HG03066 (cell line): Measurements from ENCODE around the gene SSH2.

Experiments
- ATAC-seq: cut with Tn5 transposase; IDR thresholded peaks from one replicate; pipeline ENCODE4 v1.9.1; 2021; ENCODE audit warnings: low read depth; ENCODE audit not compliant: unreplicated experiment

SSH2 gene

DNA sequence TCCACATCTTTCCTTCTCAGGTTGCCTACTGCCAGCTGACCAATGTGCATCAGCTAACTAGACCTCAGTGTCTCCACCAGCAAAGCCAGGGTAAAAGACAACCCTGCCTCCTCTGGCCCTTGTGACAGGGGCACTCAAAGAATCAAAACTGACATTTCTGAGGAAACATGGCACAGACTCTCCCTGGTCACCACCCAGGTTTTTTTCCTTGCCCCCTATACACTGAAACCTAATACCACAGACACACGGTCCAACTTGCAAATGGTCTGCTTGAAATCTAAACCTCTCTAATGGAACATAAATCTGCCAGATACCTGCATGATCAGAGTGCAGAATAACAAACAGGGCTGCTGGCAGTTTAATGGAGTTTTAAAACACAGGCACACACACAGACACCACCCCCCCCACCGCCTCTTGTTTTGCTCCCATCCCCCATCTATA, 287.8 kb downstream of the SSH2 start:
- ATAC-seq = no peak

DNA sequence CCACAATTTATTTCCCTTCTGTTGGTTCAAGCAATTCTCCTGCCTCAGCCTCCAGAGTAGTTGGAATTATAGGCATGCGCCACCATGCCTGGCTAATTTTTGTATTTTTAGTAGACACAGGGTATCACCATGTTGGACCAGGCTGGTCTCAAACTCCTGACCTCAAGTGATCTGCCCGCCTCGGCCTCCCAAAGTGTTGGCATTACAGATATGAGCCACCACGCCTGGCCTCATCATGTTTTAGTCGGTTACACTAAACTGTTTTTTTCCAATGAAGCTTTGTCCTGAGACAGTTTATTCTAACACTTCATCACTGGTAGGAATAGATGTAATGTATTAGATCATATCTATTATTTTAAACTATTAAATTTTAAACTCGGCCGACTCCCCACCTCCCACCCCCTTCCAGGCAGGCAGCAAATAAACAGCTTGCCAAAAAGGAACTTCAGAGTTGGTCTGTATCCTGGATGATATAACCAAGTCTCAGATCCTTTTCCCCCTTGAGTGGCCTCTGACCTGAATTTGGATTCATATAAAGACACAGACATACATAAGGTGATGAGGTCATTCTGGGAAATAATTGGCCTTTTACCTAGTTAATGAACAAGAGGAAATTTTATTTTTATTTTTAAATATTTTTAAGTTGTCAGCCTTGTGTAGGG, 288.9 kb downstream of the SSH2 start:
- ATAC-seq = no peak

GRCh38 chr17:29640413-29640812, 289.6 kb downstream of the SSH2 start:
- no peak for ATAC-seq

DNA sequence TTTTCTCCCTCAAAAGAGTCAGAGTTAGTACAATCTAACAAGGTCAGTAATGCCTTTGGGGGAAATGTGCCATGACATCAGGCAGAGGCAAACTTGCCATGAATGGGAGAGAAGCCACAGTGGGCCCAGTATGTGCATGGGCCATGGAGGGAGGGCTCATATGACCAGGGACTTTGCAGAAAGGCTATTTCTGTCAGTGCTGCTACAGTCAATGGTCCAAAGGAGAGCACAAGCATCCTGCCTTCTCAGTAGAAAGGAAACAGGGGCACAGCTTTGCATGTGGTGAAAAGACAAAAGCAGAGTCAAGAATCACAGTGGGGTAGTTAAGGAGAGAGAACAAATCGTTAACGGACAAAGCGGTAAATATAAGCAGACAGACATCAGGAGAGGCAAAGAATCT, 296.1 kb downstream of the SSH2 start:
- ATAC-seq = no peak

DNA sequence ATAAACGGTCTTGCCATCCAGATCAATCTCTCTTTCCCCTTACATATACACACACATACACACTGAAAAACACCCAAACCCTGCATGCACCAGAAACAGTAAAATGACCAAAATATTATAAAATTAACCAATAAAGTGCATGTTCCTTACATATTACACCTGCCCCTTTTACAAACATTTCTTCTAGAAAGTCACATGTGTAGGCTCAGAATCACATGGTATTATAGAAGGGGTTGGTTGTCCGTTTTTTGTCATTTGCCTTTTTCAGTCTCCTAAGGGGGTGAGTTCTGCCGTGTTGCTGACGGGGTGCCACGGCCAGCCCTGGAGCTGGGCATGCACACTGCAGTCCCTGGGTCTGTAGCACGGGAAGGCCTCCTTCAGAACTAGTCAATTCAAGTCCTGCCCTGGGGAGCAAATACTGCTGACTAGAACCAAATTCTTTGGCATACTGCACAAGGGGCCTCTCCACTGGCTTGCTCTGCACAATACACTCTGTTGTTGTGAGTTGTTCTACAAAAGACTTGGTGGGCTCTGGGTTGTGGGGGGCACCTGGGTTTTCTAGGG, 299.3 kb downstream of the SSH2 start:
- ATAC-seq = no peak

DNA sequence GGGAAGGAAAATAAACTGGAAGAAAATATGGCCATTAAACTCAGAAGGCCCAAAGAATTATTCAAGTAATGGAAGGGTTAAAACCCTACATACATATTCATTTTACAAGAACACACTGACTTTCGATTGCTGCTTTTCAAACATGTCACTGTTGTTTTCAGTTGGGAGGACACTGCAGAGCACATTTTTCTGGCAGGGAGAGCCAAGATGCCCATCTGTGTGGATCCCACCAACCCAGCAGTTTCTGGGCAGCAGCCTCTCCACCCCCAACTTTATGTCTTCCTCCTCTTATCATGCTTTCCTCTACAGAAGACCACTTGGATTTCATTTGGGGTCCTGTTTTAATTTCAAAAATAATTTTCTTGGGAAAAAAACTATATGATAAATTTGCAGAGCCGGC, 300.2 kb downstream of the SSH2 start:
- no peak for ATAC-seq

- ATAC-seq = no peak
These were observed 301.4 kb downstream of the SSH2 start for GRCh38 chr17:29628644-29629043.

DNA sequence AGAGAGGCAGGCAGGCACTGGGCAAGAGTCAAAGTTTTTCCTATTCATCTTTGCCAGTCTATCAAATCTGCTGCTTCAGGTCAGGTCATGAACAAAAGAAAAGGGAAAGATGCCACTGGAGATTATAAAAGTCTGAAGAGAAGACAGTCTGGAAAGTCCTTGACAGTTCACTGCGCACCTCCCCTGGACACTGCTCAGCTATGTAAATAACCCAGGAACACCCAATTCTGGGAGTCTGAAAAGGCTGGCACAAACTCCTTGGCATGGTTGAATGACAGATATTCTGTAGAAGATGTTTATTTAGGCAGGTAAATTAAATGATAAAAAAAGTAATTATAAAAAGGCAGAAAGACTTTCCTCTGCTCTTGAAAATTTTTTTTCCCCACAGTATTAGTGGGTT, 302.1 kb downstream of the SSH2 start:
- ATAC-seq = no peak

DNA sequence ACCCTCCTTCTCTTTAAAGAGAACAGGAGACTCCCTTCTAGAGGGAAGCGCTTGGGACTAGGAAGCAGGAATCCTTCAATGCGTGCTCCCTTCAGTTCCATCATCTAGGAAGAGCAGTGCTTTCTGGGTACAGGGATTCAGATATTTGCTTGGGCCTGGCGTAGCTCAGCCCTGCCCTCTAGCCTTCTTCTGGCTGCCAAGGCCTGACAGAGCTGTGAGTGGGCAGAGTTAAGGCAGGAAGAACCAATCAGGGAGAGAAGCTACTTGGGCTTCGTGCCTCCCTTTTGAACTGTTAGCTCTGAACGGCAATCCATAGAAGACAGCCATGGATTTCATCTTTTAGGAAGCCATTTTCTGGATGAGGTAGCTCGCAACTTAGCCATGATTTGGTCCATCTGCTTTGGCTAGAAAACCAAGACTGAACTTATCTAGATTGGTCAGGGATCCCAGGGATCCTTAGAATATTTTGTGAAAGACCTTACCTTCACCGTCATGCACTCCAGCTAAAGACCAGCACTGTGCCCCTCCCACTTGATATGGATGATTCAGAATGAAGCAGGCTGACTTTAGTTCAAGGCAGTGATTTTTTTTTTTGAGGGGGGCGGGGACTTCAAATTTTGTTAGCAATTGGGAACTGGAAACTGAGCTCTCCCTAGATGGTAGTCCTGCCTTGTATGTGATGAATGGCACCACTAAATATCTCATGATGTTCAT, 304.8 kb downstream of the SSH2 start:
- no peak for ATAC-seq

GRCh38 chr17:29624586-29624985, 305.4 kb downstream of the SSH2 start:
- no peak for ATAC-seq

- ATAC-seq = no peak
These were observed 306.8 kb downstream of the SSH2 start for GRCh38 chr17:29623283-29623647.

DNA sequence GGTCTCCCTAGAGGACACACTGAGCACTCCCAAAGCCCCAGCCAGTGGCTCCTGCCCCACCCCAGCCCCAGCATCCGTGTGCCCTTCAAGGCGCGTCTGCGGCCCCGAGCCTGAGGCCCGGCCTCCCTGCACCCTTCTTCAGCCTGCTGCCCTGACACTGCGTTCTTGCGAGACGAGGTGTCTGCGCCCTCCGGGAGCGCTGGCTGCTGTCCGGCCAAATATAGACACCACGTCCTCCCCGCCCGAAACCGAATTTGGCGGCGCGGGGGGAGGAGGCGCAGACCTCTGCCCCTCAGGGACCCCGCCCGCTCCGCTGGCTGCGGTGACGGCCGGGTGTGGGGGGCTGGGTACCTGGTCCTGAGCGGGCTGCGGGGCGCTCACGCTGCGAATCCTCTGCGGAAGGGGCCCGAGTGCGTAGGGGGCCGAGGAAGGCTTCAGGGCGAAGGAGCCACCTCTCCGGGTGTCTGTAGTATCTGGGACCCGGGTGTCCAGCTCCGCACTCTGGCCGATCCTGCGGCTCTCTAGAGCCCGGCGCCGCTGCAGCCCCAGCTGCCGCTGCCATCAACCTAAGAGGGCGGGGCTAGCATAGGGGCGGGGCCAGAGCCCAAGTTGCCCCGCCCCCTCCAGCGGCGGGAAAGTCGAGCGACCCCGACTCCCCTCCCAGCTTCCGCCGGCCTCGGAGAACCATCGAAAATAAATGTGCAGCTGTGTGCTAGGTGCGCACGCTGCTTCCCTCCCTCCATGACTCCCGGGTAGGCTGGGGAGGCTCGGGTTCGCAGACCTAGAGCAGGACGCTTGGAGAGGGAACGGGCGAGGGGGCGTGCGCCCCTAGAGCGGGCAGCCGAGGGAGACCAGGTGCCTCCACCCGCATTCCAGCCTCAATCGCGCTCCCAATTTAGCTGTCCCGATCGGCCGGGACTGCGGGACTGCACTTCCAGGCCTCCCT, 307.4 kb downstream of the SSH2 start, which contains the start of gene CORO6:
Gene CORO6, minus strand, starts transcription at position 576 of the 946 bp plus-strand sequence. CDS start 1,491 bp downstream, outside the sequence.
- ATAC-seq = peak; percentile 55

DNA sequence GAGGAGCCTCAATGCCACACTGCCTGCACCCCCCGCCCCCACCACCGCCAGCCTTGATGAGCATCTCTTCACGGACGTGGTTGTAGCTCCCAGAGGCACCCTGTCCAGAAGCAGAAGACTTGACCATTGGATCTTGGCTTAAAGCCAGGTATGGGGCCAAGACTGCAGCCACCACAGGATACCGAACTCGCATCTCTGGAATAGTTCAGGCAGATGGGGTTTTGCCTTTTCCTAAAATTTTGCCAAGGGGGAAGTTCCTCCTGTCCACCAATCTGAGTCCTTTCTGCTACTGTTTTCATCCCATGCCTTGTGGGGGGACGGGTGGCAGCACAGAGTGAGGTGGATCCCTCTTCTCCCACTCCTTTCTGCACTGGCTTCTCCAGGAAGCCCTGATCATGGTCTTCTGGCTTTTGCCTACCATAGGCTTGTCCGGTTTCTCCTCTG, 308.3 kb downstream of the SSH2 start:
- no peak for ATAC-seq

- ATAC-seq = no peak
These were observed 309.1 kb downstream of the SSH2 start for GRCh38 chr17:29620779-29621500.

- ATAC-seq = no peak
These were observed 309.8 kb downstream of the SSH2 start for GRCh38 chr17:29620271-29620670.

GRCh38 chr17:29619251-29619650, 310.8 kb downstream of the SSH2 start:
- ATAC-seq = no peak

- no peak for ATAC-seq
These were observed 311.6 kb downstream of the SSH2 start for GRCh38 chr17:29618272-29619065.

GRCh38 chr17:29617481-29618271, 312.4 kb downstream of the SSH2 start:
- peak; percentile 2 for ATAC-seq

DNA sequence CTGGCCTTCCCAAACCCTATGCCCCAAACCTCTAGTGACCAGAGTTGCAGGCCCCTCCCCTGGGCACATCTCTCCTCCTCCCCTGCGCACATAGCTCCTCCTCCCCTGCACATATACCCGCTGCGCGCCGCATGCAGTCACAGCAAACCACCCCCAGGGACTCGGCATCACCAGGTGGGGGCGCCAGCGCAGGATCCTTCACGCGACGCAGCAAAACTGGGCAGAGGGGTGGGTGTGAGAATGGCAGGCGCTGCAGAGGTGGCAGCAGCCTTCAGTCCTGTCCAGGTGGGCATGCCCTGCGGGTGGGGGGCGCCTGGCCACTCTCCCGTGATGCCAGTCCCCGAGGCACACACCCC, 312.9 kb downstream of the SSH2 start:
- ATAC-seq = peak; percentile 40
